Inflammatory macrophage (primary cell): Measurements from ENCODE around the gene RMDN3.

Experiments used
- DNase-seq, 2 donors: peaks; one replicate each; pipeline ENCODE4 v3.0.0-alpha.2; 2020 to 2022

Gene RMDN3

GRCh38 chr15:40693904-40694687 is 61.0 kb downstream of the RMDN3 start:
- DNase-seq = no peak

DNA sequence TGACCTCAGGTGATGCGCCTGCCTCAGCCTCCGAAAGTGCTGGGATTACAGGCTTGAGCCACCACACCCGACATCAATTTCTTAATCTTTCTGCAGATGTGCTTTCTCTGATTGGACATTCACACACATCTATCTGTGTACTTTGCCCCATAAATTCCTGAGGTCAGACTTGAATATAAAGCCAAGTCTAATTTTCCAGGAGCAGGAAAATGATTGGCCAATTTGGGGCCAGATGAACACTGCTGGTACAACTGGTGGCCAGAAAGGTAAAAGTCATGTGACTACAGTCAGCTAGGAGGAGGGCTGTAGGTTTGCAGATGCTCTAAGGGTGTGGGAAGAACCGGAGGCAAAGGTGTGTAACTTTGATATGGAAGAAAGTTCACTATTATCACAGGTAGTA is 63.3 kb downstream of the RMDN3 start:
- DNase-seq = no peak

- no peak for DNase-seq
These were observed 65.9 kb downstream of the RMDN3 start for GRCh38 chr15:40688932-40689799.
